GM12864 (cell line): ENCODE results near the gene CLTCL1.

Experiments used
- DNase-seq: peaks from one replicate; pipeline ENCODE4 v3.0.0-alpha.2; 2011; ENCODE audit warnings: low read depth
- H3K4me3 ChIP-seq: 2 replicates; pipeline ENCODE4 v1.5.1; 2011; ENCODE audit warnings: mild to moderate bottlenecking, low read depth, low read length, control low read depth
- TF ChIP-seq, protein P1 (sequence below): IDR thresholded peaks from 2 replicates; pipeline ENCODE4 v1.5.1; 2011; ENCODE audit warnings: low read depth, mild to moderate bottlenecking, moderate library complexity, low read length, control low read depth, inconsistent platforms; ENCODE audit errors: missing control alignments

Gene CLTCL1

GRCh38 chr22:19275513-19275912, 16.0 kb downstream of the CLTCL1 start:
- H3K4me3 ChIP-seq = no peak overlapping the region
- TF ChIP-seq, protein P1, sequence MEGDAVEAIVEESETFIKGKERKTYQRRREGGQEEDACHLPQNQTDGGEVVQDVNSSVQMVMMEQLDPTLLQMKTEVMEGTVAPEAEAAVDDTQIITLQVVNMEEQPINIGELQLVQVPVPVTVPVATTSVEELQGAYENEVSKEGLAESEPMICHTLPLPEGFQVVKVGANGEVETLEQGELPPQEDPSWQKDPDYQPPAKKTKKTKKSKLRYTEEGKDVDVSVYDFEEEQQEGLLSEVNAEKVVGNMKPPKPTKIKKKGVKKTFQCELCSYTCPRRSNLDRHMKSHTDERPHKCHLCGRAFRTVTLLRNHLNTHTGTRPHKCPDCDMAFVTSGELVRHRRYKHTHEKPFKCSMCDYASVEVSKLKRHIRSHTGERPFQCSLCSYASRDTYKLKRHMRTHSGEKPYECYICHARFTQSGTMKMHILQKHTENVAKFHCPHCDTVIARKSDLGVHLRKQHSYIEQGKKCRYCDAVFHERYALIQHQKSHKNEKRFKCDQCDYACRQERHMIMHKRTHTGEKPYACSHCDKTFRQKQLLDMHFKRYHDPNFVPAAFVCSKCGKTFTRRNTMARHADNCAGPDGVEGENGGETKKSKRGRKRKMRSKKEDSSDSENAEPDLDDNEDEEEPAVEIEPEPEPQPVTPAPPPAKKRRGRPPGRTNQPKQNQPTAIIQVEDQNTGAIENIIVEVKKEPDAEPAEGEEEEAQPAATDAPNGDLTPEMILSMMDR = no peak
- no peak for DNase-seq

GRCh38 chr22:19275104-19275503, 16.4 kb downstream of the CLTCL1 start:
- TF ChIP-seq, protein P1 = no peak
- DNase-seq = no peak
- H3K4me3 ChIP-seq = no peak overlapping the region

GRCh38 chr22:19271856-19272535, 19.5 kb downstream of the CLTCL1 start:
- DNase-seq = no peak
- TF ChIP-seq, protein P1 = no peak
- no peak overlapping the region for H3K4me3 ChIP-seq

GRCh38 chr22:19271273-19271855, 20.2 kb downstream of the CLTCL1 start:
- no peak for DNase-seq
- no peak overlapping the region for H3K4me3 ChIP-seq
- TF ChIP-seq, protein P1 = no peak

DNA sequence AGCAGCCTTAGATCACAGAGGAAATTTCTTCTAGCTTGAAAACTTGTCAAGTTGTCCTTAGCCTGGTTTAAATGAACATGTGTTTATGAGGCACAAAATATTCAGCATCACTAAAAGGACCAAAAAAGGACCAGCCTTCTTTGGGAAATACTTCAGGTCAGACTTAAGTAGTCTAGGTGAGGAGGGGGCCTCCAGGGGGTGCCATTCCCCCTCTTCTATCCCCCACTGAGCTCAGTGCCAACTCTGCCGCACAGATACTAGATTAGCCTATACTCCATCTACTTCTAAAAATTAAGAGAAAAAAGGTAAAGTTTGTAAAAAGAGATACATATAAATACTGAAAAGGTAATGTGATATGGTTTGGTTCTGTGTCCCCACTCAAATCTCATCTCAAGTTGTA, 20.6 kb downstream of the CLTCL1 start:
- no peak overlapping the region for H3K4me3 ChIP-seq
- TF ChIP-seq, protein P1 = no peak
- DNase-seq = no peak

DNA sequence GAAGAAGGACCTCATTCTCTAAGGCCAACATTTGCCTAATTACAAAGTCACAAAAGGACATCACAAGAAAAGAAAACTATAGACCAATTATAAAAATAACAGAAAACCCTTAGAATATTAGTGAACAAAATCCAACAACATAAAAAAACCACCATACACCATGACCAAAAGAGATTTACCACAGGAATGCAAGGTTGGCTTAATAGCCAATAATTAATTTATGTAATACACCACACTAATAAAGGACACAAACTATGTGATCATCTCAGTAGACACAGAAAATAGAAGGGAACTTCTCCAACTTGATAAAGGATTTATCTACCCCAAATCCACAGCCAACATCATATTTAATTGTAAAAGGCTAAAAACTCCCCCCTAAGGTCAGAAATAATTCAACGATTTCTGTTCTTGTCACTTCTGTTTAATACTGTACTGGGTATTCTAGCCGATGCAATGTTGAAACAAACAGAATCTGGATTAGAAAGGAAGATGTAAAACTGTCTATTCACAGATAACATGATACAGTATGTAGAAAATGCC, 24.9 kb downstream of the CLTCL1 start:
- DNase-seq = no peak
- TF ChIP-seq, protein P1 = no peak
- no peak overlapping the region for H3K4me3 ChIP-seq

- TF ChIP-seq, protein P1 = no peak
- no peak overlapping the region for H3K4me3 ChIP-seq
- DNase-seq = no peak
Observed at GRCh38 chr22:19265779-19266178, 25.7 kb downstream of the CLTCL1 start.
